Prostate gland (tissue), 1 donor: ENCODE results near the gene LMX1B.

ENCODE experiments used
- POLR2A ChIP-seq: fragments of 450-650 bp; IDR thresholded peaks from one replicate; pipeline ENCODE4 v1.6.1; 2016; ENCODE audit warnings: antibody characterized with exemption, mild to moderate bottlenecking
- POLR2AphosphoS5 ChIP-seq: sonication (generic); formaldehyde crosslinking; IDR thresholded peaks from one replicate; pipeline ENCODE4 v1.6.1; 2017; ENCODE audit warnings: antibody characterized with exemption

GRCh38 chr9:126720661-126721563, 107.2 kb downstream of the LMX1B start:
- TF ChIP-seq POLR2AphosphoS5 = no peak
- no peak for TF ChIP-seq POLR2A
